Uterus (tissue), 2 donors: ENCODE data around the gene IQSEC3.

ENCODE experiments used
- POLR2A ChIP-seq, 2 donors: fragments of 450-650 bp; IDR thresholded peaks; one replicate each; pipeline ENCODE4 v1.6.1; 2016; ENCODE audit warnings: antibody characterized with exemption in 2 of 2, mild to moderate bottlenecking in 1 of 2, moderate library complexity in 1 of 2
- TF ChIP-seq, protein P1 (sequence below), 4 experiments: fragments of 200-600 bp in 2 of 4; fragments of 450-650 bp in 2 of 4; sonication (generic) in 2 of 4; IDR thresholded peaks; one replicate each; pipeline ENCODE4 v1.5.1; 2016 to 2019; ENCODE audit warnings: antibody characterized with exemption in 4 of 4, mild to moderate bottlenecking in 2 of 4, moderate library complexity in 1 of 4

- TF ChIP-seq POLR2A (IDR thresholded peaks at IDR 0.05), result no peak
- TF ChIP-seq, protein P1, sequence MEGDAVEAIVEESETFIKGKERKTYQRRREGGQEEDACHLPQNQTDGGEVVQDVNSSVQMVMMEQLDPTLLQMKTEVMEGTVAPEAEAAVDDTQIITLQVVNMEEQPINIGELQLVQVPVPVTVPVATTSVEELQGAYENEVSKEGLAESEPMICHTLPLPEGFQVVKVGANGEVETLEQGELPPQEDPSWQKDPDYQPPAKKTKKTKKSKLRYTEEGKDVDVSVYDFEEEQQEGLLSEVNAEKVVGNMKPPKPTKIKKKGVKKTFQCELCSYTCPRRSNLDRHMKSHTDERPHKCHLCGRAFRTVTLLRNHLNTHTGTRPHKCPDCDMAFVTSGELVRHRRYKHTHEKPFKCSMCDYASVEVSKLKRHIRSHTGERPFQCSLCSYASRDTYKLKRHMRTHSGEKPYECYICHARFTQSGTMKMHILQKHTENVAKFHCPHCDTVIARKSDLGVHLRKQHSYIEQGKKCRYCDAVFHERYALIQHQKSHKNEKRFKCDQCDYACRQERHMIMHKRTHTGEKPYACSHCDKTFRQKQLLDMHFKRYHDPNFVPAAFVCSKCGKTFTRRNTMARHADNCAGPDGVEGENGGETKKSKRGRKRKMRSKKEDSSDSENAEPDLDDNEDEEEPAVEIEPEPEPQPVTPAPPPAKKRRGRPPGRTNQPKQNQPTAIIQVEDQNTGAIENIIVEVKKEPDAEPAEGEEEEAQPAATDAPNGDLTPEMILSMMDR (IDR thresholded peaks at IDR 0.05), result no peak
Measured at GRCh38 chr12:85191-85666, 18.7 kb downstream of the IQSEC3 start.
